ENCODE measurements around the gene CLCF1.

CLCF1 gene

GRCh38 chr11:67401495-67402191 lies 28.2 kb upstream of the CLCF1 start, which contains the start of gene PPP1CA:
Gene PPP1CA (minus strand): TSS chr11:67401858. CDS start chr11:67401782, 76 bp downstream.
- Histone ChIP-seq H3K9me3 (ENCODE audit: severe bottlenecking) (no peaks in the 10 kb centered on the region), H3K36me3 (peaks cover 46% of the 10 kb centered on the region), H3K27me3 (ENCODE audit: insufficient read depth, low read depth, severe bottlenecking) (no peaks in the 10 kb centered on the region), H3K27ac (peak within 1 kb of the TSS; percentile 91), H3K4me3 (ENCODE audit: low read depth, low read length) (peak within 1 kb of the TSS; percentile 89)
- DNase-seq = peak; percentile 89
- peak; percentile 15; the same call in 1 of the 2 replicates for TF ChIP-seq CTCF (IDR thresholded peaks at IDR 0.05; ENCODE audit: low read depth, low read length)

- no peak for DNase-seq
- Histone ChIP-seq H3K27me3 (ENCODE audit: insufficient read depth, low read depth, severe bottlenecking) (no peaks in the 10 kb centered on the region), H3K4me3 (ENCODE audit: low read depth, low read length) (peak overlapping the region; percentile 89), H3K36me3 (peaks cover 53% of the 10 kb centered on the region), H3K9me3 (ENCODE audit: severe bottlenecking) (no peaks in the 10 kb centered on the region), H3K27ac (peak overlapping the region; percentile 89)
- no peak for TF ChIP-seq CTCF (IDR thresholded peaks at IDR 0.05; ENCODE audit: low read depth, low read length)
Observed at GRCh38 chr11:67400942-67401494, 27.6 kb upstream of the CLCF1 start.

DNA sequence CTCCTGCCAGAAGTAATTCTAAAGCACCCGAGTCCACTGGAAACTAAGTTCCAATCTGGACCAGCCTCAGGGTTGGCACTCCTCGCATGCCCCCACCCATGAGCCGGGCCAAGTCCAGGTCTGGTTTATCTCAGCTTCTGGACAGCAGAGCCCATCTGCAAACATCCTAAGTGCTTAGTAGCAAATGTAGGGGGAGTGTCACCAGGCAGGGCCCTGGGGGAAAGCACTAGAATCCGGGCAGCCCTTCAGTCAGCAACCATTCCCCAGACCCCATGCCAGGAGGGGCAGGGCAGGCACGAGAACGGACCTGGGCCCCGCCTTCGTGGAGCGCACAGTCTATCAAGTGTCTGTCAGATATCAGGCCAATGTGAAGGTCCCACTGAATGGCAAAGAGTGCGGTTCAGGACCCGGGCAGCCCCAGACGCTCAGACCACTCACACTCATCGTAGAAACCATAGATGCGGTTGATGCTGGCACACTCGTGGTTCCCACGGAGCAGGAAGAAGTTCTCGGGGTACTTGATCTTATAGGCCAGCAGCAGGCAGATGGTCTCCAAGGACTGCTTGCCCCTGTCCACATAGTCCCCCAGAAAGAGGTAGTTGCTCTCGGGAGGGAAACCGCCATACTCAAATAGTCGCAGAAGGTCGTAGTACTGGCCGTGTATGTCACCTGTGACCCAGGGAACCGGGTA lies 27.0 kb upstream of the CLCF1 start:
- no peak for TF ChIP-seq CTCF (IDR thresholded peaks at IDR 0.05; ENCODE audit: low read depth, low read length)

DNA sequence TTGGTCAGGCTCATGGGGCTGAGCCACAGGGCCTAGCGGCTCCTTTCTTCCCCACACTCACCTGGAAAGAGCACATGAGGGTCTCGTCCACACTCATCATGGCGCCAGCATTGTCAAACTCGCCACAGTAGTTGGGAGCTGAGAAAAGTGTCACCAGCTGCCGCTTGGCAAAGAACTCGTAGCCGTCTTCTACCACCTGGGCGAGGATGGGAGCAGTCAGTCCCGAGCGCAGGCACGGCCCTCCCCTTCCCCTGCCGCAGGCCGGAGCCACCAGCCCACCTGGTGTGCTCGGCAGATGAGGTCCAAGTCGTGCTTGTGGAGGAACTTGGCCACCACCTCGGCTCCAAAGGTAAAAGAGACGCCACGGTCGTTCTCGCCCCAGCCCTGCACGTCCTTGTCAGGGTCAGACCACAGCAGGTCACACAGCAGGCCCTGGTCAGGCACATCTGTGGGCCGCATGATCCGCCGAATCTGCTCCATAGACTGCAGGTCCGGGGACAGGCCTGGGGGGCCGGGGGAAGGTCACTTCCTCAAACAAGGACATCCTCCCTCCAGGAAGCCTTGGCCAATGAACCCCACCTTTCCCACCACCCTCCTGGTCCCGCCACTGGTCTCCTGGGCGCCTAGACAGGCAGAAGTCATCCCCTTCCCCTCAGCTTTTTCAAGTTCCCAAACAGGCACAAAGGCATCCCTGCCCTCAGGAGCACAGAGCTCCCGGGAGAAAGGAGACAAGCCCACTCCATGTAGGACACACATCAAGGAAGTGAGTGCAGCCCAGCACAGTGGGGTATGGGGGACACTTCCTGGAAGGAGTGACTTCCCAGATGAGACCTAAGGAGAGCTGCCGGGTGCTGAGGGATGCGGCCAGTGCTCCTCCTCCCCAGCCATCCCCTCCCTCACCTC lies 25.5 kb upstream of the CLCF1 start:
- no peak for DNase-seq
- H3K27me3 ChIP-seq (ENCODE audit: insufficient read depth, low read depth, severe bottlenecking) = no peaks in the 10 kb centered on the region
- peak overlapping the region; percentile 89 for H3K27ac ChIP-seq
- TF ChIP-seq CTCF (IDR thresholded peaks at IDR 0.05; ENCODE audit: low read depth, low read length) = no peak
- H3K9me3 ChIP-seq (ENCODE audit: severe bottlenecking) = no peaks in the 10 kb centered on the region
- no peak overlapping the region for H3K4me3 ChIP-seq (ENCODE audit: low read depth, low read length)
- peaks cover 72% of the 10 kb centered on the region for H3K36me3 ChIP-seq

More for the DNA sequence above, 27.0 kb upstream of the CLCF1 start:
- no peaks in the 10 kb centered on the region for H3K9me3 ChIP-seq (ENCODE audit: severe bottlenecking)
- DNase-seq = no peak
- H3K36me3 ChIP-seq = peaks cover 59% of the 10 kb centered on the region
- peak overlapping the region; percentile 89 for H3K4me3 ChIP-seq (ENCODE audit: low read depth, low read length)
- peak overlapping the region; percentile 89 for H3K27ac ChIP-seq
- no peaks in the 10 kb centered on the region for H3K27me3 ChIP-seq (ENCODE audit: insufficient read depth, low read depth, severe bottlenecking)

- no peak overlapping the region for H3K27ac ChIP-seq
- H3K27me3 ChIP-seq (ENCODE audit: insufficient read depth, low read depth, severe bottlenecking) = no peaks in the 10 kb centered on the region
- DNase-seq = no peak
- H3K4me3 ChIP-seq (ENCODE audit: low read depth, low read length) = no peak overlapping the region
- peaks cover 80% of the 10 kb centered on the region for H3K36me3 ChIP-seq
- no peak for TF ChIP-seq CTCF (IDR thresholded peaks at IDR 0.05; ENCODE audit: low read depth, low read length)
- no peaks in the 10 kb centered on the region for H3K9me3 ChIP-seq (ENCODE audit: severe bottlenecking)
Observed at GRCh38 chr11:67397986-67398660, 24.7 kb upstream of the CLCF1 start.
